GM12872 (cell line): ENCODE data around the gene JARID2.

ENCODE experiments used
- TF ChIP-seq, protein P1 (sequence below): IDR thresholded peaks from 3 replicates; pipeline ENCODE4 v1.5.1; 2011; ENCODE audit warnings: low read depth, mild to moderate bottlenecking, low read length, moderate library complexity; ENCODE audit not compliant: insufficient read depth

The JARID2 gene

GRCh38 chr6:15412767-15413166 is 166.9 kb downstream of the JARID2 start:
- TF ChIP-seq, protein P1, sequence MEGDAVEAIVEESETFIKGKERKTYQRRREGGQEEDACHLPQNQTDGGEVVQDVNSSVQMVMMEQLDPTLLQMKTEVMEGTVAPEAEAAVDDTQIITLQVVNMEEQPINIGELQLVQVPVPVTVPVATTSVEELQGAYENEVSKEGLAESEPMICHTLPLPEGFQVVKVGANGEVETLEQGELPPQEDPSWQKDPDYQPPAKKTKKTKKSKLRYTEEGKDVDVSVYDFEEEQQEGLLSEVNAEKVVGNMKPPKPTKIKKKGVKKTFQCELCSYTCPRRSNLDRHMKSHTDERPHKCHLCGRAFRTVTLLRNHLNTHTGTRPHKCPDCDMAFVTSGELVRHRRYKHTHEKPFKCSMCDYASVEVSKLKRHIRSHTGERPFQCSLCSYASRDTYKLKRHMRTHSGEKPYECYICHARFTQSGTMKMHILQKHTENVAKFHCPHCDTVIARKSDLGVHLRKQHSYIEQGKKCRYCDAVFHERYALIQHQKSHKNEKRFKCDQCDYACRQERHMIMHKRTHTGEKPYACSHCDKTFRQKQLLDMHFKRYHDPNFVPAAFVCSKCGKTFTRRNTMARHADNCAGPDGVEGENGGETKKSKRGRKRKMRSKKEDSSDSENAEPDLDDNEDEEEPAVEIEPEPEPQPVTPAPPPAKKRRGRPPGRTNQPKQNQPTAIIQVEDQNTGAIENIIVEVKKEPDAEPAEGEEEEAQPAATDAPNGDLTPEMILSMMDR: no peak

GRCh38 chr6:15413466-15414234 is 167.8 kb downstream of the JARID2 start:
- TF ChIP-seq, protein P1: no peak

DNA sequence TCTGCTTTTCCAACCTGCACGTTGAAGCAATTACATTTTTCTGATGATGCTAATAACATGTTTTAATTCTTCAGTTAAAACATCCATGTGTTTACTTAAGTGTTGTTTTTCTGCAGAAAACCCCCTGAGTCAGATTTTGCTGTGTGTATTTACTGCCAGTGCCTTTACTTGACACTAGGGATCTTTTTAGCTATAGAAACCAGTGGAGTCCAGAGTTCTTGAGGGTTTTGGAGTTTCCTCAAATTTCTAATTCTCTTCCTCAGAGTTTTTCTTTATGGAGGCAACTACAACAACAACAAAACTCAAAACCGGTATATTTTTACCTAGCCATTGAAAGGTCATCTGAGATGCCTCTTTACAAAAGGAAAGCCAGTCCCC is 168.4 kb downstream of the JARID2 start:
- TF ChIP-seq, protein P1: no peak

DNA sequence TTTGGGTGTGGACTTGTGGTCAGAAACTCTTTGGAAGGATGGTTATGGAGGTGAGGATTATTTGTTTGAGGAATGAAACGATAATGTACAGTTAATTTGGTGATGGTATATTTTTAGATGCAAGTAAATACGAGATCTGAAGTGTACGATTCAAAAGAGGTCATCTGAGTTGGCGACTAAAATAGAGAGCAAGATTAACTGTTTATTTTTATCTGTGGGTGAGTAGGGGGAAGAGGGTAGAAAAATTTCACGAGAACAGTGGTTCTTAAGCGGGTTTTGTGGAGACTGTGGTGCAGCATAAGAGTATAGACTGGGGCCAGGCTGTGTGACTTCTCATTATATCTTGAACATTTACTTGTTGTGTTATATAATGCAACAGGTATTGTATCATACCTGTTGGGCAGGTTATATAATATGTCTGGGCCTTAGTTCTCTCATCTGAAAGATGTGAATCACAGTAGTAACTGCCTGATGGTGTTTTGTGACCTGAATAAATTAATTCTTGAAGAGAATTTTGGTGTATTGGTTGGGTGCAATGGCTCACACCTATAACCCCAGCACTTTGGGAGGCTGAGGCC is 171.2 kb downstream of the JARID2 start:
- TF ChIP-seq, protein P1: no peak

GRCh38 chr6:15417811-15418210 is 171.9 kb downstream of the JARID2 start:
- TF ChIP-seq, protein P1: no peak

DNA sequence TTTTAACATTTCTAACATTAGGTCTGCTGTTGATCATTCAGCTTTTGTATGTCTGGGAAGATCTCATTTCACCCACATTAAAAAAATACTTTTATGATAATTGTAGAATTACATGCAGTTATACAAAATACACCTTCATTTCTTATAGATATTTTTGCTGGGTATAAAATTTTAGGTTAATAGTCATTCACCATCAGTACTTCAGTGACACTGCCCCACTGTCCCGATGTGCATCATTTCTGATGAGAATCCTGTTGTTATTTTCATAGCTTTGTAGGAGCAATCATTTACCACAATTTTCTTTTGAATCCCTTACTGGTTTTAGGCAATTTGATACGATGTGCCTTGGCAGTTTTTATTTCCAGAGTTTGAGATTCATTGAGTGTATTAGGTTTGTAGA is 173.6 kb downstream of the JARID2 start:
- TF ChIP-seq, protein P1: no peak

- TF ChIP-seq, protein P1: no peak
Observed at GRCh38 chr6:15420959-15421438, 175.1 kb downstream of the JARID2 start.
